Transverse colon (tissue), 4 donors: ENCODE measurements around the gene UBL3. TPM values are rescaled to one million over a fixed set of nuclear protein-coding genes. Genes with fewer than 3 reads are reported as not detected.
A peak's percentile ranks its signal among the peaks of the same experiment; 100 is the strongest.

Experiments used
- DNase-seq: peaks from one replicate; pipeline ENCODE4 v3.0.0-alpha.2; 2019
- H3K27ac ChIP-seq, 4 donors: fragments of 200-600 bp; sonication (generic); 2 replicates each; pipeline ENCODE4 v1.5.1; 2016 to 2018; ENCODE audit warnings: inconsistent platforms in 4 of 4
- H3K27me3 ChIP-seq: fragments of 200-600 bp; sonication (generic); 2 replicates; pipeline ENCODE4 v1.5.1; 2017; ENCODE audit warnings: inconsistent platforms
- H3K36me3 ChIP-seq, 4 donors: fragments of 200-600 bp; sonication (generic); 2 replicates each; pipeline ENCODE4 v1.5.1; 2017 to 2019; ENCODE audit warnings: inconsistent platforms in 4 of 4
- H3K4me1 ChIP-seq, 4 donors: fragments of 200-600 bp; sonication (generic); 2 replicates each; pipeline ENCODE4 v1.5.1; 2017 to 2020; ENCODE audit warnings: inconsistent platforms in 4 of 4
- H3K4me3 ChIP-seq, 4 donors: fragments of 200-600 bp; sonication (generic); 1 replicate in 1 of 4; 2 replicates in 3 of 4; pipeline versions ENCODE4 v1.5.1 to v1.6.1; 2017 to 2019; ENCODE audit warnings: inconsistent platforms in 4 of 4
- H3K9me3 ChIP-seq, 2 donors: fragments of 200-600 bp; sonication (generic); 2 replicates each; pipeline ENCODE4 v1.5.1; 2017 to 2019; ENCODE audit warnings: inconsistent platforms in 2 of 2
- CTCF ChIP-seq, 5 experiments: fragments of 200-600 bp in 3 of 5; fragments of 450-650 bp in 2 of 5; sonication (generic) in 3 of 5; IDR thresholded peaks; 1 replicate in 2 of 5; 2 replicates in 3 of 5; pipeline ENCODE4 v1.5.1; 2016 to 2017; ENCODE audit warnings: antibody characterized with exemption in 5 of 5, inconsistent platforms in 3 of 5, mild to moderate bottlenecking in 2 of 5, moderate library complexity in 1 of 5
- EP300 ChIP-seq: sonication (generic); formaldehyde crosslinking; IDR thresholded peaks from one replicate; pipeline ENCODE4 v1.6.1; 2017; ENCODE audit warnings: antibody characterized with exemption, low read depth
- POLR2A ChIP-seq: fragments of 450-650 bp; IDR thresholded peaks from one replicate; pipeline ENCODE4 v1.6.1; 2016; ENCODE audit warnings: antibody characterized with exemption, mild to moderate bottlenecking, moderate library complexity
- POLR2AphosphoS5 ChIP-seq, 3 donors: sonication (generic); formaldehyde crosslinking; IDR thresholded peaks; one replicate each; pipeline ENCODE4 v1.6.1; 2016; ENCODE audit warnings: antibody characterized with exemption in 3 of 3
- WGBS, 2 donors: methylation state at CpG; one replicate each; pipeline ENCODE4 v1.1.5; 2018; ENCODE audit warnings: low coverage in 1 of 2; 5-methylcytosine and 5-hydroxymethylcytosine counted together
- in situ Hi-C, 4 donors: fragments of 200-750 bp; cut with MboI; loops; one replicate each; pipeline versions ENCODE4 v1.15.0 to v1.15.1; 2017; ENCODE audit warnings: low sequenced_read_pairs in 3 of 4, low pct_ligation_motif_present in 1 of 4, low pct_unique_long_range_greater_than_20kb in 1 of 4
- intact Hi-C: fragments of 100-400 bp; cut with DNase I; formaldehyde crosslinking; loops from one replicate; pipeline ENCODE4 v1.15.1; 2023; ENCODE audit warnings: low total_unique reads
- total RNA-seq, 4 donors: library from RNA; depleted of rRNA; stranded (reverse); fragments of >200 nt; gene quantifications; one replicate each; pipeline ENCODE4 v1.1.0, GENCODE V29; 2016

Gene UBL3
- total RNA-seq, 4 donors from 2014 or later: 8.8 to 77.1 (median 60.0) TPM

DNA sequence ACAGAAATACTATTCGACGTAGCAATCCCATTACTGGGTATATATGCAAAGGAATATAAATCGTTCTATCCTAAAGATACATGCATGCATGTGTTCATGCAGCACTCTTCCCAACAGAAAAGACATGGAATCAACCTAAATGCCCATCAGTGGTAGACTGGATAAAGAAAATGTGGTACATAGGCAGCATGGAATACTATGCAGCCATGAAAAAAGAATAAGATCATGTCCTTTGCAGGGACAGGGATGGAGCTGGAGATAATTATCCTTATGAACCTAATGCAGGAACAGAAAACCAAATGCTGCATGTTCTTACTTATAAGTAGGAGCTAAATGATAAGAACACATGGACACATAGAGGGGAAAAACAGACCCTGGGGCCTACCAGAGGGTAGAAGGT lies 89.3 kb downstream of the UBL3 start:
- Histone ChIP-seq H3K36me3 (peaks cover 0 to 6% (median under 1%) of the 10 kb centered on the region in 4 donors), H3K4me1 (peaks cover 0 to 12% (median 0%) of the 10 kb centered on the region in 4 donors), H3K27ac (no peak overlapping the region), H3K4me3 (no peak overlapping the region), H3K27me3 (no peaks in the 10 kb centered on the region), H3K9me3 (peaks cover 0 to 3% of the 10 kb centered on the region in 2 donors)
- intact Hi-C loops: no loop called here
- in situ Hi-C loops: no loop called here
- WGBS, 2 donors: 64 to 70% methylated on average over 3 of the region's 3 CpGs
- no peak for DNase-seq
- TF ChIP-seq POLR2AphosphoS5 (IDR thresholded peaks at IDR 0.05): no peak
- TF ChIP-seq POLR2A: no peak
- no peak for TF ChIP-seq CTCF (IDR thresholded peaks at IDR 0.05)
- no peak for TF ChIP-seq EP300

DNA sequence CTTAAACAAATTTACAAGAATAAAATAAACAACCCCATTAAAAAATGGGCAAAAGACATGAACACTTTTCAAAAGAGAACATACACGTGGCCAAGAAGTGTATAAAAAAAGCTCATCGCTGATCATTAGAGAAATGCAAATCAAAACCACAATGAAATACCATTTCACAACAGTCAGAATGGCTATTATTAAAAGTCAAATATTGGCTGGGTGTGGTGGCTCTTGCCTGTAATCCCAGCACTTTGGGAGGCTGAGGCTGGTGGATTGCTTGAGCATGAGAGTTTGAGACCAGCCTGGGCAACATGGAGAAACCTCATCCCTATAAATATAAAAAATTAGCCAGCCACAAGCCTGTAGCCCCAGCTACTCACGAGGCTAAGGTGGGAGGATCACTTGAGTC lies 89.9 kb downstream of the UBL3 start:
- no peak for DNase-seq
- peaks cover 0 to 3% of the 10 kb centered on the region in 2 donors for H3K9me3 ChIP-seq
- TF ChIP-seq POLR2A: no peak
- WGBS, 2 donors: 67 to 73% methylated on average over 2 to 3 of the region's 3 CpGs
- in situ Hi-C loops: no loop called here
- no peaks in the 10 kb centered on the region for H3K27me3 ChIP-seq
- no peak overlapping the region for H3K27ac ChIP-seq
- peaks cover 0 to 6% (median 0%) of the 10 kb centered on the region in 4 donors for H3K36me3 ChIP-seq
- intact Hi-C loops: no loop called here
- H3K4me1 ChIP-seq: peaks cover 0 to 12% (median 0%) of the 10 kb centered on the region in 4 donors
- no peak overlapping the region for H3K4me3 ChIP-seq

DNA sequence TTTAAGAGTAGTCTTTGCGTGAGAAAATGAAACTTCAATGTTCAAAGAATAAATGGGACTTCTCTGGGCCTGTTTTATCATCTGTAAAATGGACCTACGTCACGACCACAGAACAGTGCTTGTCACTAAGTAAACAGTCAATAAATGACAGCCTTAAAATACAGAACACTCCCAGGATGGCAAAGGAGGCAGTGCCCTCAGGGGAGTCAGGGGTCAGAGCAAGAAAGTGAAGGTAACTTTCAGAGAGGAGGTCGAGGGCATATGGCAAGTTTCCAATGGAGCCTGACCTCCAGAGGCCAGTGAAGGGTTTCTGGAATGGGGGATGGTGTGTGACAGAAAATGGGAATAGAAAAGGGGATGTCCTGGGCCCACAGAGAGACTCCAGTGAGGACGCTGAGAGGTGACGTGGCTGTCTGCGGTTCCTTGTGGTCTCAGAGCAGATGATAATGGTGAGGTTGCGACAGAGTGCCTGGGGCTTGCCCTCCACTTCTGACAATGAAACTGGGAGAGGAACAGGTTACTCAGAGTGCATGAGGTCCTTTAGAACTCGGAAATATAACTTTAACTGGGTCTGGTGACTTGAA lies 91.8 kb downstream of the UBL3 start:
- intact Hi-C loops (no loop called here), in situ Hi-C loops (no loop called here)
- Histone ChIP-seq H3K9me3 (peaks cover 0 to 3% of the 10 kb centered on the region in 2 donors), H3K4me3 (no peak overlapping the region), H3K36me3 (no peaks in the 10 kb centered on the region), H3K4me1 (peaks cover 0 to under 1% (median 0%) of the 10 kb centered on the region in 4 donors), H3K27ac (peak overlapping the region in 1 of 4 donors; percentile 0), H3K27me3 (no peaks in the 10 kb centered on the region)
- 38 to 54% methylated on average over 6 to 9 of the region's 9 CpGs for WGBS, 2 donors
- TF ChIP-seq POLR2AphosphoS5 (IDR thresholded peaks at IDR 0.05): no peak
- TF ChIP-seq CTCF (IDR thresholded peaks at IDR 0.05): no peak
- no peak for TF ChIP-seq POLR2A
- TF ChIP-seq EP300: no peak
- peak; percentile 70 for DNase-seq

DNA sequence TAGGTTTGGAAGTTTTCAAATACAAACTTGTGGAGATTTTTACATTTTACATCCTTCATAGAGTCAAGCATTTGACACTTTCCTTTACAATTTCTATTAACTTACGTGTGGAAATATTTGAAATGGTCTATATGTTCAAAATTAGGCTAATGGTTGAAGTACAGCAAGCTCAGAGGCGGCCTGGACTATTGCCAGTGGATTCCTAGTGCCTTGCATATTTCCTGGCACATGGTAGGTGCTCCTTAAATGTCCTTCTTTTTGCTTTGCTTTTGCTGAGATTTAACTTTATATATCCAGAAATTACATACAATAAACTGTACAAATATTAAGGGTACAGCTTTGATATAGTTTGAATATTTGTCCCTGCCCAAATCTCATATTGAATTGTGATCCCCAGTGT lies 93.9 kb downstream of the UBL3 start:
- Histone ChIP-seq H3K9me3 (peaks cover 0 to 3% of the 10 kb centered on the region in 2 donors), H3K4me3 (no peak overlapping the region), H3K36me3 (no peaks in the 10 kb centered on the region), H3K4me1 (no peaks in the 10 kb centered on the region), H3K27me3 (no peaks in the 10 kb centered on the region), H3K27ac (no peak overlapping the region)
- in situ Hi-C loops: no loop called here
- 57 to 82% methylated on average over 2 of the region's 2 CpGs for WGBS, 2 donors
- DNase-seq: no peak
- TF ChIP-seq CTCF (IDR thresholded peaks at IDR 0.05) (no peak), POLR2A (no peak), POLR2AphosphoS5 (IDR thresholded peaks at IDR 0.05) (no peak)
- intact Hi-C loops: no loop called here

GRCh38 chr13:29754473-29754806 lies 96.0 kb downstream of the UBL3 start:
- H3K36me3 ChIP-seq: no peaks in the 10 kb centered on the region
- no peaks in the 10 kb centered on the region for H3K4me1 ChIP-seq
- H3K4me3 ChIP-seq: no peak overlapping the region
- intact Hi-C loops: no loop called here
- no peak for TF ChIP-seq EP300
- no peak for TF ChIP-seq CTCF (IDR thresholded peaks at IDR 0.05)
- no peak for TF ChIP-seq POLR2AphosphoS5 (IDR thresholded peaks at IDR 0.05)
- no peak for TF ChIP-seq POLR2A
- no peaks in the 10 kb centered on the region for H3K27me3 ChIP-seq
- no peak overlapping the region for H3K27ac ChIP-seq
- WGBS, 2 donors: 82 to 89% methylated on average over 4 of the region's 4 CpGs
- in situ Hi-C loops: no loop called here
- no peak for DNase-seq
- H3K9me3 ChIP-seq: no peaks in the 10 kb centered on the region
